Thoracic aorta endothelial cell (primary cell): ENCODE results near the gene ZSCAN32. TPM values are rescaled to one million over a fixed set of nuclear protein-coding genes. Genes with fewer than 3 reads are reported as not detected.

Source experiments
- total RNA-seq: library from RNA; depleted of rRNA; stranded (reverse); fragments of >200 nt; gene quantifications from 2 replicates; pipeline ENCODE4 v1.2.3, GENCODE V29; 2012

Gene ZSCAN32
- total RNA-seq = 10.4 and 12.2 TPM in 2 replicates

DNA sequence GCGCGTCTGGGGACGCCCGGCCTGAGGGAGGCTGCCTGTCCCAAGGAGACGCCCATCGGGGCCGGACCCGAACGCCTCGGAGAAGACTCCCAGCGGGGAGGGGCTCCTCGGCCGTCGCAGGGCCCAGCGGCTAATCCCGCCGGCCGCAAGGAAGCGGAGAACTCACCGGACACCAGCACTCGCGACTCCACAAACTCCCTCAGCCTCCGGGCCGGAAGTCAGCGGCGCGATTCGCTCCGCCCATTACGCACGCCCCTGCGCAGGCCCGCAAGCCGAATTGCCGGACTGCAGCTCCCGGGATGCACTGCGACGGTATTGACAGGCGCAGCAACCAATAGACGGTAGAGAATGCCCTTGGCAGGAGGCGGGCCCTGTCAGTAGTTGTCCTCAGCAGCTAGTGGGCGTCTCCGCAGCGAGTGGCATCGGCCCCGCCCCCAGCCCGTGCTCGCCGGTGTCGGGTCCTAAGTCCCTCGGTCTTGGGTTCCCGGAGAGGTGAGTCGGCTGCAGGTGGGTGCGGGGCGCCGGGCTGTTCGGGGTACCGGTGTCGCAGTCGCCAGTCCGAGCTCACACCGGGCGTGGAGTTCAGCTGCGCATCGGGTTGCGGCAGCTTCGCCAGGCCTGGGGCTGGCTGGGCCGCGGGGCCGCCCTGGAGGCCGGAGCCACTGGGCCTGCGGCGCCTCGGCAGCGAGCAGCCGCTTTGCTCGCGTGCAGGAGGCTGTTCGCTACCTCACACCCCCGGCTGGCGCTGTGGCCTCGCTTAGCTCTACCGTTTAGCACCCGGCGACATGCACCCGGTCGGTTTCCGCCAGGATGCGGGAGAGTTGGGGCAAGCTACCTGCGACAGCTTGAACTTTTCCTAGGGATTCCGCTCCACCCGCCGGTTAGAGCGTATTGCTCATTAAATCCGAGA lies at the start of gene ZSCAN32, which contains the start of gene ZNF174:
TSS of gene ZSCAN32 (minus strand) at position 226 of the 910 bp plus-strand sequence. CDS start 3,447 bp downstream, outside the sequence.
TSS of gene ZNF174 (plus strand) at position 437 of the 910 bp plus-strand sequence. CDS start 790 bp downstream, outside the sequence.

DNA sequence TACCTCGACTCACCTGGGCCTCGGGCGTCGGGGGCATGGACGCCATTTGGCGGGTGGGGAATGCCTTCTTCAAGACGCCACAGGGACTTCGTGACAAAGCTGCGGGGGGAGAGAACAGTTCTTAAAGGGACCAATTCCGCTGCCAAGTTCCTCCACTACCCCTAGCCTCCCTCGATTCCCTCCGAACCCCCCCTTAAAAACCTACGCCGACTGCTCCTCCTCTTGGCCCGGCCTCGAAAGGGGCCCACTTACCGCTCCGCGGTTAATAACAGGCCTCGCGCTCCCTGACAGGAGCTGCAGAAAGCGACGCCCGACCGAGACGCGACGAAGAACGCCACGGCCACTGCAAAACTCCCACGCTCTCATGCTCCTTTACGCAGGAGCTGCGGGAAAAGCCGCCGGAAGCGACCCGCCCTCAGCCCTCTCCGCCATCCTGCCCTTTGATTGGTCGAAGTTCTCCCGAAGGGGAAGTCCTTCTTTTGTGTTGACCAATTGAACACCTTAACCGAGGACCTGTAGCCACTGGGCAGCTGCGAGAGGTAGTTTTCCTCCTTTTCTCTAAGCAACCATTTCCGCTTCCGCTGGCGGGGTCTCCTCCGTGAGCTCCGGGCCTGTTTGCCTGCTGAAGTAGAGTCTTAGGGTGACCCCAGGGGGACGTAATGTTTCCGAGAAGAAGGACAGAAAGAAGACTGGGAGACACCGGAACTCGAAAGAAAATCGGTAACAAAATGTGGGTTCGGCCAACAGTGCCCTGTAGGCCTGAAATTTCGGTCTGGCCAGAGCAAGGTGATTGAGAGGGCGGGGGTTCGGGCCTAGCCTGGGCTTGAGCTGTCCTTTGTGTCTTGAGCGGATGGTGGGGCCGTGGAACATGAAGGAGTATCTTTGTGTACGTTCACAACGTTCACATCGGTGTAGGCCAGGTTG lies 42.6 kb upstream of the ZSCAN32 start, which contains the start of the genes NAA60 and ZNF597:
TSS of gene NAA60 (plus strand) at position 573 of the 924 bp plus-strand sequence. CDS start 32,548 bp downstream, outside the sequence.
TSS of gene ZNF597 (minus strand) at position 397 of the 924 bp plus-strand sequence. CDS start at position 46, 351 bp downstream.

DNA sequence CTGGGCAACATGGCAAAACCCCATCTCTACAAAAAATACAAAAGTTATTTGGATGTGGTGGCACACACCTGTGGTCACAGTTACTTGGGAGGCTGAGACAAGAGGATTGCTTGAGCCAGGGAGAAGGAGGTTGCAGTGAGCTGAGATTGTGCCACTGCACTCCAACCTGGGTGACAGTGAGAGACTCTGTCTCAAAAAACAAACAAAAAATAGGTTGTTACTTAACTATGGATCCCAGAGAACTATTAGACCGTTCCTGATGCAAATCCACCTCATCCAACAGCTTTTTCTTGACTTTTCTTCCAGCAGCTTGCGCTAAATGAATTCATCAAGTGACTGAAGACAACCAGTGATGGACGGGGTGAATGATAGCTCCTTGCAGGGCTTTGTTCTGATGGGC lies 45.2 kb downstream of the ZSCAN32 start, which contains the start of gene OR2C1:
TSS of gene OR2C1 (plus strand) at position 301 of the 400 bp plus-strand sequence. CDS start at position 353, 52 bp downstream.

Other genes with a start within 250 kb of the ZSCAN32 start
- 0.14 TPM in 1 of 2 replicates, not detected in the other for gene OR1F1, start 212.8 kb downstream of the ZSCAN32 start, total RNA-seq
- gene ZNF200, start 165.8 kb downstream of the ZSCAN32 start, total RNA-seq = 11.2 and 14.1 TPM in 2 replicates
- under 0.01 TPM in 1 of 2 replicates, not detected in the other for gene MEFV, start 144.4 kb downstream of the ZSCAN32 start, total RNA-seq
- gene ZNF263, start 117.5 kb downstream of the ZSCAN32 start, total RNA-seq = 34.4 and 35.0 TPM in 2 replicates
- 3.6 and 7.0 TPM in 2 replicates for gene TIGD7, start 95.6 kb downstream of the ZSCAN32 start, total RNA-seq
- 28.8 and 32.0 TPM in 2 replicates for gene ZNF75A, start 95.5 kb downstream of the ZSCAN32 start, total RNA-seq
- not detected in 2 replicates for gene OR2C1, start 45.1 kb downstream of the ZSCAN32 start, total RNA-seq
- 10.2 TPM in 2 replicates for gene ZNF174, start 211 bp upstream of the ZSCAN32 start, total RNA-seq
- 2.7 and 3.5 TPM in 2 replicates for gene ZNF597, start 42.5 kb upstream of the ZSCAN32 start, total RNA-seq
- 14.9 and 19.8 TPM in 2 replicates for gene NAA60, start 42.7 kb upstream of the ZSCAN32 start, total RNA-seq
- gene C16orf90, start 94.5 kb upstream of the ZSCAN32 start, total RNA-seq = not detected in 2 replicates
- 15.8 and 20.1 TPM in 2 replicates for gene CLUAP1, start 100.0 kb upstream of the ZSCAN32 start, total RNA-seq
- gene NLRC3, start 176.4 kb upstream of the ZSCAN32 start, total RNA-seq = 1.9 and 2.7 TPM in 2 replicates
- gene SLX4, start 210.6 kb upstream of the ZSCAN32 start, total RNA-seq = 6.3 and 8.0 TPM in 2 replicates